A673 (cell line): ENCODE data around the gene EHMT1.

Source experiments
- EZH2 ChIP-seq: fragments of 200-600 bp; sonication (generic); IDR thresholded peaks from 2 replicates; pipeline ENCODE4 v1.6.1; 2017; ENCODE audit warnings: borderline replicate concordance, low read depth, mild to moderate bottlenecking, mixed read lengths, antibody characterized with exemption, low read length; ENCODE audit not compliant: poor library complexity, severe bottlenecking
- TF ChIP-seq, protein P1 (sequence below): fragments of 300-800, 200-600 bp; sonication (generic); conservative IDR thresholded peaks from 2 replicates; pipeline ENCODE4 v1.5.1; 2017; ENCODE audit warnings: low read depth, mild to moderate bottlenecking, antibody characterized with exemption, low read length, moderate library complexity, mixed read lengths

- TF ChIP-seq, protein P1, sequence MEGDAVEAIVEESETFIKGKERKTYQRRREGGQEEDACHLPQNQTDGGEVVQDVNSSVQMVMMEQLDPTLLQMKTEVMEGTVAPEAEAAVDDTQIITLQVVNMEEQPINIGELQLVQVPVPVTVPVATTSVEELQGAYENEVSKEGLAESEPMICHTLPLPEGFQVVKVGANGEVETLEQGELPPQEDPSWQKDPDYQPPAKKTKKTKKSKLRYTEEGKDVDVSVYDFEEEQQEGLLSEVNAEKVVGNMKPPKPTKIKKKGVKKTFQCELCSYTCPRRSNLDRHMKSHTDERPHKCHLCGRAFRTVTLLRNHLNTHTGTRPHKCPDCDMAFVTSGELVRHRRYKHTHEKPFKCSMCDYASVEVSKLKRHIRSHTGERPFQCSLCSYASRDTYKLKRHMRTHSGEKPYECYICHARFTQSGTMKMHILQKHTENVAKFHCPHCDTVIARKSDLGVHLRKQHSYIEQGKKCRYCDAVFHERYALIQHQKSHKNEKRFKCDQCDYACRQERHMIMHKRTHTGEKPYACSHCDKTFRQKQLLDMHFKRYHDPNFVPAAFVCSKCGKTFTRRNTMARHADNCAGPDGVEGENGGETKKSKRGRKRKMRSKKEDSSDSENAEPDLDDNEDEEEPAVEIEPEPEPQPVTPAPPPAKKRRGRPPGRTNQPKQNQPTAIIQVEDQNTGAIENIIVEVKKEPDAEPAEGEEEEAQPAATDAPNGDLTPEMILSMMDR: no peak
- no peak for TF ChIP-seq EZH2
Observed at GRCh38 chr9:137788561-137789294, 169.9 kb downstream of the EHMT1 start.
